ENCODE measurements around the gene RASSF8. TPM values are rescaled to one million over a fixed set of nuclear protein-coding genes. Genes with fewer than 3 reads are reported as not detected.

RASSF8 gene
- total RNA-seq, 1 donor from 2014 or later = 54.6 TPM

- H3K9me3 Mint-ChIP-seq (ENCODE audit: low read depth) = no peaks in the 10 kb centered on the region
- H3K36me3 Mint-ChIP-seq (ENCODE audit: low read depth) = no peaks in the 10 kb centered on the region
- TF ChIP-seq CTCF (IDR thresholded peaks at IDR 0.05) = no peak
- no peaks in the 10 kb centered on the region for H3K27me3 Mint-ChIP-seq (ENCODE audit: low read depth)
- H3K27ac Mint-ChIP-seq (ENCODE audit: unreplicated experiment) = no peak overlapping the region
- no peak for DNase-seq (ENCODE audit: low spot score)
- peaks cover 30% of the 10 kb centered on the region for H3K4me1 Mint-ChIP-seq (ENCODE audit: low read depth)
- H3K4me3 Mint-ChIP-seq (ENCODE audit: unreplicated experiment) = no peak overlapping the region
These were observed 55.6 kb downstream of the RASSF8 start for GRCh38 chr12:26014085-26014484.

- Mint-ChIP-seq H3K36me3 (ENCODE audit: low read depth) (no peaks in the 10 kb centered on the region), H3K9me3 (ENCODE audit: low read depth) (no peaks in the 10 kb centered on the region), H3K27me3 (ENCODE audit: low read depth) (no peaks in the 10 kb centered on the region), H3K4me3 (ENCODE audit: unreplicated experiment) (no peak overlapping the region), H3K4me1 (ENCODE audit: low read depth) (peaks cover 8% of the 10 kb centered on the region), H3K27ac (ENCODE audit: unreplicated experiment) (no peak overlapping the region)
- DNase-seq (ENCODE audit: low spot score) = no peak
- TF ChIP-seq CTCF (IDR thresholded peaks at IDR 0.05) = no peak
These were observed 58.0 kb downstream of the RASSF8 start for GRCh38 chr12:26016516-26016915.

GRCh38 chr12:26017484-26018211 lies 59.2 kb downstream of the RASSF8 start:
- Mint-ChIP-seq H3K9me3 (ENCODE audit: low read depth) (no peaks in the 10 kb centered on the region), H3K4me1 (ENCODE audit: low read depth) (peaks cover 8% of the 10 kb centered on the region), H3K27ac (ENCODE audit: unreplicated experiment) (no peak overlapping the region), H3K4me3 (ENCODE audit: unreplicated experiment) (no peak overlapping the region), H3K36me3 (ENCODE audit: low read depth) (no peaks in the 10 kb centered on the region), H3K27me3 (ENCODE audit: low read depth) (no peaks in the 10 kb centered on the region)
- DNase-seq (ENCODE audit: low spot score) = no peak
- peak; percentile 80 for TF ChIP-seq CTCF (IDR thresholded peaks at IDR 0.05)

DNA sequence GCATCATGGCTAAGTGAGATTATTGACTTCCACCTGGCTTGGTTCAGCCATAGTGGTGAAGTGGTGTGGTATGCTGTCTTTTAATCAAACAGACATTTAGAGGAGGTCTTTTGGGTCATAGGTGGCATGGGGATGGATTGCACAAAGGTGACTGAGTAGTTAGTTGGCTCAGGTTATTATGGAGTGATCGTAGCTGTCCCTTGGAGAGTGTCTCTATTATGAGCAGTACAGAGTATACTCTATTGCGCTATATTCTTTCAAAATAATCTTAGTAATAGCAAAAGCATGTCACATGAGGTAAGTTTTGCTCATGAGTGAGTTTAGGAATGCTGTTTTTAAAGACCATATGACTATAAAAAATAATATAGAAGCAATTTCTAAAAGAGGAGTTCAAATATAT lies 60.4 kb downstream of the RASSF8 start:
- H3K27me3 Mint-ChIP-seq (ENCODE audit: low read depth) = no peaks in the 10 kb centered on the region
- peaks cover 8% of the 10 kb centered on the region for H3K4me1 Mint-ChIP-seq (ENCODE audit: low read depth)

DNA sequence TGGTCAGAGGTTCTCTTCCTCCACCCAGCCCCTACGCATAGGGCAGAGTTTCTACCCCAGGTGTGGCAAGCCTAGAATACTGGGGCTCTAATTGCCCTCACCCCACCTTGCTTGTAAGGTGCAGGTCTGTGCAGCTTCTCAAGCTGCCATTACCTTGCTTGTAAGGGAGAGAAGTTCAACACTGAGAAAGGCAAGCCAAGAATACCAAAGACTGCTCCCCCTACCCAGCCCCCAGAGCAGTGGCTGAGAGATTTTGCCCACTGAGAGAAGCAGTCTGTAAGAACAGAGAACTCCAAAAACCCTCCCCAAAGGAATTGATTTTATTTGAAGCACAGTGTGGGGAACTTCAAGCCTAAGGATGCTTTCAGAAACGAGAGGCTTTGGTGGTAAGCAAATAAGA lies 63.1 kb downstream of the RASSF8 start:
- H3K27ac Mint-ChIP-seq (ENCODE audit: unreplicated experiment) = no peak overlapping the region

More for the DNA sequence above, 60.4 kb downstream of the RASSF8 start:
- no peak for TF ChIP-seq CTCF (IDR thresholded peaks at IDR 0.05)
- no peak for DNase-seq (ENCODE audit: low spot score)
- no peak overlapping the region for H3K4me3 Mint-ChIP-seq (ENCODE audit: unreplicated experiment)
- no peaks in the 10 kb centered on the region for H3K36me3 Mint-ChIP-seq (ENCODE audit: low read depth)
- H3K9me3 Mint-ChIP-seq (ENCODE audit: low read depth) = no peaks in the 10 kb centered on the region
- H3K27ac Mint-ChIP-seq (ENCODE audit: unreplicated experiment) = peak overlapping the region; percentile 79

More for the DNA sequence above, 63.1 kb downstream of the RASSF8 start:
- TF ChIP-seq CTCF (IDR thresholded peaks at IDR 0.05) = no peak
- DNase-seq (ENCODE audit: low spot score) = no peak
- Mint-ChIP-seq H3K36me3 (ENCODE audit: low read depth) (no peaks in the 10 kb centered on the region), H3K4me1 (ENCODE audit: low read depth) (peaks cover 8% of the 10 kb centered on the region), H3K9me3 (ENCODE audit: low read depth) (no peaks in the 10 kb centered on the region), H3K4me3 (ENCODE audit: unreplicated experiment) (no peak overlapping the region), H3K27me3 (ENCODE audit: low read depth) (no peaks in the 10 kb centered on the region)

Measured in chondrocyte (in vitro differentiated cells).